GM12873 (cell line): Measurements from ENCODE around the gene CTNNA2.

Source experiments
- CTCF ChIP-seq: IDR thresholded peaks from 2 replicates; pipeline ENCODE4 v1.5.1; 2012; ENCODE audit warnings: low read depth, mild to moderate bottlenecking, moderate library complexity, low read length, control low read depth; ENCODE audit not compliant: insufficient read depth; ENCODE audit errors: missing control alignments

CTNNA2 gene

GRCh38 chr2:80300346-80300745 lies 787.5 kb downstream of the CTNNA2 start:
- no peak for TF ChIP-seq CTCF

DNA sequence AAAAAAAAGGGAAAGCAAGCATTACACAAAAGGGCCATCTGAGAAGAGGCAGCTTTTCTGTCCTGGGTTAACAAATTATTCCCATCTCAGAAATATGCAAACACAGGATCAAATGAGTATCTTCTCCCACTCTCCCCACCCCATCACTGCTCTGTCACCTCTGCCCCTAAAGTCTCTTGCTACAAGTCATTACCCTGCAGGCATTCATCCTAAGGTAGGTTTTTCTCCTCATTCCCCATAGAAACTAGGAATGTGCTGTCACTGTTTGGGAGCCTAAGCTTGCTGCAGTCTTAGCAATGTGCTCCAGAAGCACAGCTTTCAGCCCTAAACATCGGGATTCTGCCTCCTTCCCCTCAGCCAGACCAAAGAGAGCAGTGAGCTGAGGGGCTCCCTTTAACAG lies 788.1 kb downstream of the CTNNA2 start:
- TF ChIP-seq CTCF: no peak

DNA sequence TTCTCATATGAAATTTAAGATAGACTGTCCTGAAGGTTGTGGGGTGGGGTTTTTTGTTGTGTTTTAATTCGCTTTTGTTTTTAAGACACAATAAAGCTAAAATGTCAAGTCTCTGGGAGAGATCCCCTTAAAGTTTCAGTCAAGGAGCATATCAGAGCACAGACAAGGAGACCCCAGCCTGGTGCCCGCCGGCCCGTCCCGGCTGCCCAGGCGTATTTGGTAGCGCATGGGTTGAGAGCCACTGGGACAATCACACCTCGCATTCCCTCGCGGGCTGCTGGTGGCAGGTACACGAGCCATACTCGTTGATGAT lies 789.1 kb downstream of the CTNNA2 start:
- no peak for TF ChIP-seq CTCF

DNA sequence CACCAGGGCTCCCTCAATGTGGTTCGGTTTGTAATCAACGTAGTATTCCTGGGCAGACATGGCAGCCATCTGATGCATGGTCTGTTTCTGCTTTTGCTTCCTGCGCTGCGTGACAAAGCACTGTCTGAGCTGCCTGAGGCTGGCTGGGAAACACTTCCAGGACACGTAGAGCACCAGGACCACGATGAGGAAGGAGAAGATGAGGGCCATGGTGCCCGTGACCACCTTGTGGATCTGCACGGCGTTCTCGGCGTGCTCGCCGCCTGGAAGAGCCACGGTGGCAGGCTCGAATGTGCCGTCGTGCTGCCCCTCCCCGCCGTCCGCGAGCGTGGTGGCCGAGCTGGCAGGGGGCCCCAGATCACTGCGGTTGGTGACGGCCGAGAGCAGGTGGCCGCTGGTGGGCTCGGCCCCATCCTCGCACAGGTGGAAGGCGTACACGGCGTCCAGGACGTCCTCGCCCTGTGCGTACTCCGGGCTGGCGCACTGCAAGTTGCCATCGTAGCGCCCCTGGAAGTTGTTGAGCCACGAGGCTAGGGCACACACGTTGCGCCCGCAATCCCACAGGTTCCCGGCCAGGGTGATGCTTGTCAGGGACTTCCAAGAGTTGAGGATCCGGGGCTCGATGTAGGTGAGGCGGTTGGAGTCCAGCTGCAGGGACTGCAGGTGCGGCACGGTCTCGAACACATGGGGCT lies 789.6 kb downstream of the CTNNA2 start:
- no peak for TF ChIP-seq CTCF

- TF ChIP-seq CTCF: no peak
Measured at GRCh38 chr2:80303006-80303908, 790.4 kb downstream of the CTNNA2 start.

GRCh38 chr2:80303909-80304837 lies 791.3 kb downstream of the CTNNA2 start, which contains the start of gene LRRTM1:
LRRTM1 (minus strand) TSS chr2:80304752; CDS start chr2:80303819, 933 bp downstream.
- TF ChIP-seq CTCF: no peak
